ENCODE results near the gene COL4A1. TPM values are rescaled to one million over a fixed set of nuclear protein-coding genes. Genes with fewer than 3 reads are reported as not detected.

COL4A1 gene
- 75.8 to 101 TPM (median 94.5 TPM) in 5 replicates for total RNA-seq (2022; extraction: Qiagen RNA extraction; ENCODE audit: low read depth)

GRCh38 chr13:110306960-110307766 is at the start of gene COL4A1, which contains the start of gene COL4A2:
Gene COL4A1 (minus strand): TSS chr13:110307157. CDS start chr13:110307027, 130 bp downstream.
Gene COL4A2 (plus strand): TSS chr13:110307284. CDS start chr13:110307904, 620 bp downstream.

Other genes with a start within 250 kb of the COL4A1 start
- gene COL4A2, start 127 bp upstream of the COL4A1 start, total RNA-seq (2022; extraction: Qiagen RNA extraction; ENCODE audit: low read depth): 144 to 161 TPM (median 149 TPM) in 5 replicates